Epithelial cell of proximal tubule (primary cell): Measurements from ENCODE around the gene FAM9C. TPM values are rescaled to one million over a fixed set of nuclear protein-coding genes. Genes with fewer than 3 reads are reported as not detected.

Experiments used
- DNase-seq: peaks from one replicate; pipeline ENCODE4 v3.0.0-alpha.2; 2011; ENCODE audit warnings: low read depth
- H3K4me3 ChIP-seq: 2 replicates; pipeline ENCODE4 v1.5.1; 2011; ENCODE audit warnings: low read depth, mild to moderate bottlenecking, low read length
- CTCF ChIP-seq: conservative IDR thresholded peaks from 2 replicates; pipeline ENCODE4 v1.5.1; 2012; ENCODE audit warnings: low read depth, mild to moderate bottlenecking, low read length
- total RNA-seq: library from RNA; depleted of rRNA; stranded (reverse); fragments of >200 nt; gene quantifications from 2 replicates; pipeline ENCODE4 v1.2.3, GENCODE V29; 2015

Gene FAM9C
- total RNA-seq, 1 donor from 2014 or later: not detected

GRCh38 chrX:12987340-12987739 is 57.1 kb downstream of the FAM9C start:
- DNase-seq: no peak
- no peak overlapping the region for H3K4me3 ChIP-seq
- no peak for TF ChIP-seq CTCF

GRCh38 chrX:12986886-12987285 is 57.5 kb downstream of the FAM9C start:
- no peak for DNase-seq
- no peak overlapping the region for H3K4me3 ChIP-seq
- TF ChIP-seq CTCF: no peak

- DNase-seq: no peak
- no peak for TF ChIP-seq CTCF
- H3K4me3 ChIP-seq: no peak overlapping the region
Observed at GRCh38 chrX:12986164-12986779, 58.1 kb downstream of the FAM9C start.

Other genes starting within 250 kb of the FAM9C start
- gene TLR7, start 177.5 kb downstream of the FAM9C start, total RNA-seq: not detected in 2 replicates
- not detected in 2 replicates for gene TLR8, start 138.0 kb downstream of the FAM9C start, total RNA-seq
- gene TMSB4X, start 69.5 kb downstream of the FAM9C start, total RNA-seq: 5,522 and 5,862 TPM in 2 replicates